Adrenal gland (tissue), 12 donors: Measurements from ENCODE around the gene WDR89. TPM values are rescaled to one million over a fixed set of nuclear protein-coding genes. Genes with fewer than 3 reads are reported as not detected.

Experiments used
- DNase-seq, 7 donors: peaks; one replicate each; pipeline ENCODE4 v3.0.0-alpha.2; 2019 to 2020
- H3K27ac ChIP-seq, 5 donors: fragments of 200-600 bp; sonication (generic) in 4 of 5; 1 replicate in 3 of 5; 2 replicates in 2 of 5; pipeline versions ENCODE4 v1.5.1 to v1.8.0; 2016 to 2020; ENCODE audit warnings: mild to moderate bottlenecking in 1 of 5
- H3K27me3 ChIP-seq: fragments of 200-600 bp; 2 replicates; pipeline ENCODE4 v1.8.0; 2021
- H3K36me3 ChIP-seq, 2 donors: fragments of 200-600 bp; replicated peaks in 1 of 2; 1 replicate in 1 of 2; 2 replicates in 1 of 2; pipeline versions ENCODE4 v1.5.1 to v1.8.0; 2018 to 2022
- H3K4me1 ChIP-seq, 2 donors: fragments of 200-600 bp; replicated peaks in 1 of 2; 1 replicate in 1 of 2; 2 replicates in 1 of 2; pipeline versions ENCODE4 v1.5.1 to v1.8.0; 2018 to 2021
- H3K4me3 ChIP-seq, 4 donors: fragments of 200-600 bp; sonication (generic) in 3 of 4; one replicate each; pipeline ENCODE4 v1.5.1; 2016 to 2018
- H3K9me3 ChIP-seq, 3 donors: fragments of 200-600 bp; sonication (generic) in 1 of 3; replicated peaks in 1 of 3; 1 replicate in 2 of 3; 2 replicates in 1 of 3; pipeline versions ENCODE4 v1.5.1 to v1.8.0; 2016 to 2021
- CTCF ChIP-seq, 6 experiments: fragments of 450-650 bp in 4 of 6; fragments of 200-600 bp in 2 of 6; sonication (generic) in 1 of 6; IDR thresholded peaks; 1 replicate in 5 of 6; 2 replicates in 1 of 6; pipeline versions ENCODE4 v1.5.1 to v1.8.0; 2016 to 2021; ENCODE audit warnings: antibody characterized with exemption in 6 of 6, mild to moderate bottlenecking in 2 of 6, moderate library complexity in 1 of 6
- POLR2A ChIP-seq, 2 donors: fragments of 450-650 bp; IDR thresholded peaks; one replicate each; pipeline ENCODE4 v1.6.1; 2017; ENCODE audit warnings: antibody characterized with exemption in 2 of 2, mild to moderate bottlenecking in 2 of 2, moderate library complexity in 1 of 2
- WGBS, 4 donors: extraction: QIAGEN DNeasy Blood & Tissue Kit in 2 of 4; methylation state at CpG; one replicate each; pipeline versions ENCODE4 v1.1.5 to v1.1.7; 2013 to 2017; 5-methylcytosine and 5-hydroxymethylcytosine counted together
- intact Hi-C, 2 donors: fragments of 100-400 bp; cut with DNase I; formaldehyde crosslinking; loops; one replicate each; pipeline versions ENCODE4 v1.14.1 to v1.15.0; 2022 to 2023
- polyA plus RNA-seq, 3 donors: library from polyadenylated mRNA; stranded (reverse); fragments of 200-250 nt in 2 of 3; fragments of 350-450 nt in 1 of 3; fragmentation: Illumina TruSeq in 1 of 3; extraction: RNeasy Lipid Tissue Mini Kit (QIAGEN cat#74804) in 1 of 3; gene quantifications; one replicate each; pipeline ENCODE4 v1.2.3, GENCODE V29; 2013 to 2014
- total RNA-seq, 9 donors: library from RNA; depleted of rRNA in 4 of 9; stranded (reverse); fragments of >200 nt in 4 of 9; fragments of 120-200 nt in 1 of 9; fragmentation: NEBNext Ultra II Directional in 1 of 9; extraction: Animal tissue kit (Norgen Biotek cat#: 25700) in 1 of 9; gene quantifications; one replicate each; pipeline versions ENCODE4 v1.1.0 to v1.2.4, GENCODE V29; 2013 to 2023
- donor health status: healthy with polysubstance abuse.
- donor health status: Bipolar disorder and iron deficiency.
- donor health status: DM: yes; HTN: yes; CAD: no.
- donor health status: DM: no; HTN: no; CAD: no.
- donor health status: DM: no; HTN: no; CAD: no.
- donor health status: DM: yes; HTN: yes; CAD: no.

The WDR89 gene
- total and polyA plus RNA-seq, 12 donors: 2.5 to 19.2 (median 10.7) TPM

DNA sequence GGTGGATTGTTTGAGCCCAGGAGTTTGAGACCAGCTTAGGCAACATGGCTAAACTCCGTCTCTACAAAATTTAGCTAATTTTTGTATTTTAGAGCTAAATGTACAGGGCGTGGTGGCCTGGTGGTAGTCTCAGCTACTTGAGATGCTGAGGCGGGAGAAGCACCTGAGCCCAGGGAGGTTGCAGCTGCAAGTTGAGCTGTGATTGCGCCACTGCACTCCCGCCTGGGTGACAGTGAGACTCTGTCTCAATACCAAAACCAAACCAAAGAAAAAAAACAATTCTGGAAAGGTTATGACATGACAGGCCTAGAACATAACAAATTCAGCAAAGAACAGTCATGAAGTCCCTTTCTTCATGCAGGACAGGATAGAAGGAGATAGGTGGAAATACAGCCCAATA is 25.7 kb downstream of the WDR89 start:
- Histone ChIP-seq H3K9me3 (no peaks in the 10 kb centered on the region), H3K27ac (no peak overlapping the region), H3K27me3 (no peaks in the 10 kb centered on the region), H3K4me3 (no peak overlapping the region), H3K36me3 (no peaks in the 10 kb centered on the region), H3K4me1 (peaks cover 0 to 10% of the 10 kb centered on the region in 2 donors)
- TF ChIP-seq POLR2A (IDR thresholded peaks at IDR 0.05): no peak
- no peak for TF ChIP-seq CTCF (IDR thresholded peaks at IDR 0.05)
- 89 to 100% (median 94%) methylated on average over 5 of the region's 5 CpGs for WGBS, 4 donors
- DNase-seq: peak in 1 of 7 donors; percentile 39
- intact Hi-C loops: no loop called here

DNA sequence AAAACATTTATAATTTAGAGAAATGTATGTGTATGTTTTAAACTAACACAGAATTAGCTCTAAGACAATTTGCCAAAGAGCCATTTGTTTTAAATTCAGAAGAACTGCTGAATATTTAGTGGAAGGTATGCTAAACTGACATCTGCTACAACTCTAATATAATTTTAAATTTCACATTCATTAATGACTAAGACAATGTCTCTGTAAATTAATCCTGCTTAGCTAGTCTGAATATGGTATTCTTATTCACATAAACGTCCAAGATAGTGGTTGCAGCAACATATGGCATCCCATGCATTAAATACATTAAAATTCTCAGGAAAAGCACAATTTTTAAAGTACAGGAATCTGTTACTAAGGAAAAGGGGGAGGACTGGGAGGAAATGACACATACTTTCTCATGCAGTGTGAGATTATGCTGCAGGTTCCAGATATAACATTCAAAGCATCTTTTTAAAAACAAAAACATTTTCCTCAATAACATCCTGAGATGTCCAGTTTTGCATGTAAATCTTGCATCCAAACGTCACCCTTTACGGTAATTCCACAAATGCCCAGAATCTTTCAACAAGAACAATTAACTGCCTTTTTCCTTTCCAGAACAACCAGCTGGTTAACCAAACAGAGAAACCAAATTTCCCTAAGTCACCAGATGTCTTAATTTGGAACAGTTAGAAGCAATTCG is 26.9 kb downstream of the WDR89 start:
- WGBS, 4 donors: 48 to 58% (median 49%) methylated on average over 4 of the region's 4 CpGs
- intact Hi-C loops: no loop called here

DNA sequence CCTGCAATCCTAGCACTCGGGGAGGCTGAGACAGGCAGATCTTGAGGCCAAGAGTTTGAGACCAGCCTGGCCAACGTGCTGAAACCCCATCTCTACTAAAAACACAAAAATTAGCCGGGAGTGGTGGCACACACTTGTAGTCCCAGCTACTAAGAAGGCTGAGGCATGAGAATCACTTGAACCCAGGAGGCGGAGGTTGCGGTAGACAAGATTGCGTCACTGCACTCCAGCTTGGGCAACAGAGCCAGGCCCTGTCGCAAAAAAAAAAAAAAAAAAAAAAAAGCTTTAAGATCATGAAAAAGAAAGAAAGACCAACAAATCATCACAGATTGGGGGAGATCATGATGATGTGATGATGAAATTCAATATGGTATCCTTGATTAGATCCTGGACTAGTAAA is 30.6 kb downstream of the WDR89 start:
- Histone ChIP-seq H3K36me3 (no peaks in the 10 kb centered on the region), H3K27ac (no peak overlapping the region), H3K9me3 (no peaks in the 10 kb centered on the region), H3K27me3 (no peaks in the 10 kb centered on the region), H3K4me1 (peaks cover 0 to 10% of the 10 kb centered on the region in 2 donors), H3K4me3 (no peak overlapping the region)
- no peak for TF ChIP-seq POLR2A (IDR thresholded peaks at IDR 0.05)
- TF ChIP-seq CTCF (IDR thresholded peaks at IDR 0.05): no peak
- DNase-seq: no peak
- intact Hi-C loops: no loop called here
- 89 to 96% (median 91%) methylated on average over 7 of the region's 7 CpGs for WGBS, 4 donors

More for the DNA sequence above, 26.9 kb downstream of the WDR89 start:
- Histone ChIP-seq H3K9me3 (no peaks in the 10 kb centered on the region), H3K27me3 (no peaks in the 10 kb centered on the region), H3K36me3 (no peaks in the 10 kb centered on the region), H3K4me3 (no peak overlapping the region), H3K27ac (no peak overlapping the region), H3K4me1 (peaks cover 0 to 10% of the 10 kb centered on the region in 2 donors)
- TF ChIP-seq POLR2A (IDR thresholded peaks at IDR 0.05) (no peak), CTCF (IDR thresholded peaks at IDR 0.05) (no peak)
- no peak for DNase-seq

DNA sequence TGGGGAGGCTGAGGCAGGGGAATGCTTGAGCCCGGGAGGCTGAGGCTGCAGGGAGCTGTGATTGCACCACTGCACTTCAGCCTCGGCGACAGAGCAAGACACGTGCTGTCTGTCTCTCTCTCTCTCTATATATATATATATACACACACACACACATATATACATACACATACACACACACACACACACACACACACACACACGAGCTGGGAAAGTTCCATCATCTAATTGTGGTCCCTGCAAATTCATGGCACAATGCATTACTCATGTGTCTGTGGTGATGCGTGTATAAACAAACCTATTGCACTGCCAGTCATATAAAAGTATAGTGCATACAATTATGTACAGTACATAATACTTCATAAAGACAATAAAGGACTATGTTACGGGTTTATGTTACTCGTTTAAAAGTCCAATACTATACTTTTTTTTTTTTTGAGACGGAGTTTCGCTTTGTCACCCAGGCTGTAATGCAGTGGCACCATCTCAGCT is 36.6 kb downstream of the WDR89 start:
- H3K27ac ChIP-seq: no peak overlapping the region
- H3K27me3 ChIP-seq: no peaks in the 10 kb centered on the region
- no peak for TF ChIP-seq POLR2A (IDR thresholded peaks at IDR 0.05)
- TF ChIP-seq CTCF (IDR thresholded peaks at IDR 0.05): no peak
- H3K4me3 ChIP-seq: no peak overlapping the region
- no peaks in the 10 kb centered on the region for H3K36me3 ChIP-seq
- DNase-seq: no peak
- WGBS, 4 donors: 92 to 97% (median 95%) methylated on average over 8 to 10 of the region's 10 CpGs
- no peaks in the 10 kb centered on the region for H3K4me1 ChIP-seq
- intact Hi-C loops: no loop called here
- no peaks in the 10 kb centered on the region for H3K9me3 ChIP-seq
